ENCODE results near the gene MED29.

Gene MED29

GRCh38 chr19:39388657-39389056, 2.5 kb upstream of the MED29 start:
- TF ChIP-seq CTCF (IDR thresholded peaks at IDR 0.05; ENCODE audit: insufficient read depth, missing control alignments), result no peak
- FAIRE-seq, result no peak
- no peak for DNase-seq (ENCODE audit: insufficient read length, low spot score)

GRCh38 chr19:39389631-39390414, 1.4 kb upstream of the MED29 start:
- FAIRE-seq (no peak), DNase-seq (ENCODE audit: insufficient read length, low spot score) (no peak)
- TF ChIP-seq CTCF (IDR thresholded peaks at IDR 0.05; ENCODE audit: insufficient read depth, missing control alignments), result no peak

- TF ChIP-seq CTCF (IDR thresholded peaks at IDR 0.05; ENCODE audit: insufficient read depth, missing control alignments), result no peak
- no peak for FAIRE-seq
- DNase-seq (ENCODE audit: insufficient read length, low spot score), result no peak
These were observed 777 bp upstream of the MED29 start for GRCh38 chr19:39390451-39390750.

- FAIRE-seq (no peak), DNase-seq (ENCODE audit: insufficient read length, low spot score) (peak; percentile 96)
- peak; percentile 92 for TF ChIP-seq CTCF (IDR thresholded peaks at IDR 0.05; ENCODE audit: insufficient read depth, missing control alignments)
These were observed 6.5 kb downstream of the MED29 start for GRCh38 chr19:39397360-39398296.

GRCh38 chr19:39398297-39398864, 7.2 kb downstream of the MED29 start:
- DNase-seq (ENCODE audit: insufficient read length, low spot score), result no peak
- FAIRE-seq, result no peak
- TF ChIP-seq CTCF (IDR thresholded peaks at IDR 0.05; ENCODE audit: insufficient read depth, missing control alignments), result no peak

- DNase-seq (ENCODE audit: insufficient read length, low spot score) (no peak), FAIRE-seq (no peak)
- no peak for TF ChIP-seq CTCF (IDR thresholded peaks at IDR 0.05; ENCODE audit: insufficient read depth, missing control alignments)
These were observed 8.5 kb downstream of the MED29 start for GRCh38 chr19:39399668-39400050.
